VCaP (cell line): Measurements from ENCODE around the gene CLEC4D.
A peak's percentile ranks its signal among the peaks of the same experiment; 100 is the strongest.

Experiments used
- H3K27ac ChIP-seq: fragments of 450-650 bp; 2 replicates; pipeline ENCODE4 v1.5.1; 2017
- TF ChIP-seq, protein P1 (sequence below): fragments of 450-650 bp; conservative IDR thresholded peaks from 2 replicates; pipeline ENCODE4 v1.5.1; 2017; ENCODE audit warnings: mild to moderate bottlenecking, moderate library complexity

CLEC4D gene

DNA sequence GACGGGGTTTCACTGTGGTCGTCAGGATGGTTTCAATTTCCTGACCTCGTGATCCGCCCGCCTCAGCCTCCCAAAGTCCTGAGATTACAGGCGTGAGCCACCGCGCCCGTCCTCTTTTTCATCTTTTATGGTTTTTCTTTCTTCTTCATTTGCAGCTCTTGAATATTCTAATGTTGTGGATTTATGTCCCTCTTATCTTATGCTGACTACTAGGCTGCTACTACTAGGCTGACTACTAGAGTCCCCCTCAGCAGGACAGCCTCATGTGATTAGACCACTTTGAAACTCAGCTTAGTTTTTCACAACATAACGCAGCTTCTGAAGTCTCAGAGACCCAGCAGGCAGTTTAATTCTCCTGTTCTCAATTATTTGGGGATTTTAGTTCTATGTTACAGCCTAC lies 28.3 kb downstream of the CLEC4D start:
- H3K27ac ChIP-seq: no peak overlapping the region
- TF ChIP-seq, protein P1, sequence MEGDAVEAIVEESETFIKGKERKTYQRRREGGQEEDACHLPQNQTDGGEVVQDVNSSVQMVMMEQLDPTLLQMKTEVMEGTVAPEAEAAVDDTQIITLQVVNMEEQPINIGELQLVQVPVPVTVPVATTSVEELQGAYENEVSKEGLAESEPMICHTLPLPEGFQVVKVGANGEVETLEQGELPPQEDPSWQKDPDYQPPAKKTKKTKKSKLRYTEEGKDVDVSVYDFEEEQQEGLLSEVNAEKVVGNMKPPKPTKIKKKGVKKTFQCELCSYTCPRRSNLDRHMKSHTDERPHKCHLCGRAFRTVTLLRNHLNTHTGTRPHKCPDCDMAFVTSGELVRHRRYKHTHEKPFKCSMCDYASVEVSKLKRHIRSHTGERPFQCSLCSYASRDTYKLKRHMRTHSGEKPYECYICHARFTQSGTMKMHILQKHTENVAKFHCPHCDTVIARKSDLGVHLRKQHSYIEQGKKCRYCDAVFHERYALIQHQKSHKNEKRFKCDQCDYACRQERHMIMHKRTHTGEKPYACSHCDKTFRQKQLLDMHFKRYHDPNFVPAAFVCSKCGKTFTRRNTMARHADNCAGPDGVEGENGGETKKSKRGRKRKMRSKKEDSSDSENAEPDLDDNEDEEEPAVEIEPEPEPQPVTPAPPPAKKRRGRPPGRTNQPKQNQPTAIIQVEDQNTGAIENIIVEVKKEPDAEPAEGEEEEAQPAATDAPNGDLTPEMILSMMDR: no peak

DNA sequence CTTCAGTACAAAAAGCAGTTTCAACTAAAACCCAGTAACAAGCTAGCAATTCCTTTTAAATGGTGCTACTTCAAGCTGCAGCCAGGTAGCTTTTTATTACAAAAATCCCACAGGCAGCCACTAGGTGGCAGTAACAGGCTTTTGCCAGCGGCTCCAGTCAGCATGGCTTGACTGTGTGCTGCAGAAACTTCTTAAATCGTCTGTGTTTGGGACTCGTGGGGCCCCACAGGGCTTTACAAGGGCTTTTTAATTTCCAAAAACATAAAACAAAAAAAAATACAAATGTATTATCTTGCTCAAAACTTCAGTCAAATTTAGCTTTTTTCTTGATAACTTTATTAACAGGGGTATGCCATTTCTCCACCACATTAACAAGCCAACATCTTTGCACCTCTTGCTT lies 31.0 kb downstream of the CLEC4D start:
- TF ChIP-seq, protein P1: peak; percentile 99
- no peak overlapping the region for H3K27ac ChIP-seq

GRCh38 chr12:8546591-8546990 lies 33.3 kb downstream of the CLEC4D start:
- H3K27ac ChIP-seq: no peak overlapping the region
- TF ChIP-seq, protein P1: no peak

DNA sequence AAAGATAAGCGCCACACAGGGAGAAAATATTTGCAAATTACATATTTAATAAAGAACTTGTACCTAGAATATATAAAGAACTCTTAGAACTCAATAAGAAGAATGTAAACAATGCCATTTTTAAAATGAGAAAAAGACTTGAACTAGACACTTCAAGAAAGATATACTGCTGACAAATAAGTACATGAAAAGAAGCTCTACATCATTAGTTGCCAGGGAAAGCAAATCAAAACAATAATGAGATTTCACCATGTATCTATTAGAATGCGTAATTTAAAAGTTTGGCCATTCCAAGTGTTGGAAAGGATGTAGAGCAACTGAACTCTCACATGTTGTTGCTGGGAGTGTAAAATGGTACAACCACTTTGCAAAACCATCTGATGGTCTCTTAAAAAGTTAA lies 34.3 kb downstream of the CLEC4D start:
- H3K27ac ChIP-seq: no peak overlapping the region
- TF ChIP-seq, protein P1: no peak

DNA sequence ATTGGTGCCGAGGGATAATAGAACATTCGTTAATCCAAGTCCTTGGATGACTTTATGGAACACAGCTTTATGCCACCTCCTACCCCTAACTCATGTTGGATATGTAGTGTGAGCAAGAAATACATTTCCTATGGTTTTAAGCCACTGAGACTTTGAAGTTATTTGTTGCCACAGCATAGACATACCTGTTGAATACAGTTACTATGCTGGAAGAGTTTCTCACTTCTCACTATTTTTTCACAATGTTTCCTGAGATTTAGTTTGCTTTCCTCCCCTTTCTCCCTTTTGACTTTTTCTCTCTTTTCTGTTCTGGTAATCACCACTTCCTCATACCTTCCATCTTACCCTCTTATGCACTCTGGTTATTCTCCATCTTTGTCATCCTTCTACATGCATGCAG lies 34.9 kb downstream of the CLEC4D start:
- TF ChIP-seq, protein P1: no peak
- no peak overlapping the region for H3K27ac ChIP-seq

DNA sequence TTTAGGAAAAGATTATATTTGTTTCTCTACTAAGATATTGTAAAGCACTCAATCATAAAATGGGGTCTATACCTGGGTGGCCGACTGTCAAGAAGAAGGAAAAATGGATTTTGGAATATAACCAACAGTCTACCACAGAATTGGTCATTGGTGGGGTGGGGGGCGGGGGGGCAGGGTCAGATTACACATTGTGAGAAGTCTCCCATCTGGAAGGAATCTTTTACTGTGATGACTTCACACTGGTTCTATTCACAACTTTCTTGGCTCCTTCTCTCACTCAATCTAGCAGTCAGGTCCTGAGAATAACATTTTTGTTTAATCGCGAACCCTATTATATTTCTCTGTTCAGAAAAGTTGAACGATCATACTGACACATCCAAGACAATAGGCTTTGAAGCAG lies 36.1 kb downstream of the CLEC4D start:
- no peak overlapping the region for H3K27ac ChIP-seq
- TF ChIP-seq, protein P1: no peak

DNA sequence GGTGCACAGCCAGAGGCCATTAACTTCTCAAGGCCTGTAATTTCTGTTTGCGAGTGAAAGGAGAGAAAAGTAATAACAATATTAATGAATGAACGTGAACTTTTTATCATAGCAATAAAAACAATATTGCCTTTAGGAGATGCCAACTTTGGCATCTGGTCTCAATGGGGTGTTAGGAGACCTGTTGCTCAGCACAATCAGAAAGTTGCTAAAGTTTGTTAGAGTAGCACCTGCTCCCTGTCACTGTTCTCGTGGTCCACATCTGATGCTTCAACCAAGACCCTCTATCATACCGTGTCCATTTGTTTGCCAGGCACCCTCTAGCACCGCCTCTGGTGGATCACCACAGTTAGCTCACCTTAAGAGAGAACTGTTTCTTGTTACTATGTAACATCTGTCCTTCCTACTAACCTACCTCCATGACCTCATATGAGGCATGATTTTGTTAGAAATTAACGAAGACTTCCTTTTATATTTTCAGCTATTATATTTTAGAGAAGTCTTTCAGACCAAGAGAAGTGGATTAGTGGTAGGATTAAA lies 39.9 kb downstream of the CLEC4D start:
- no peak overlapping the region for H3K27ac ChIP-seq
- TF ChIP-seq, protein P1: no peak
